Measurements from ENCODE around the gene ZNF423.
"Not testable (repeated sequence)": the region's sequence is repeated elsewhere in the genome, so short reads cannot be mapped to it uniquely, and the experiment has no call there.

ZNF423 gene

GRCh38 chr16:49575346-49576172, 280.4 kb downstream of the ZNF423 start:
- DNase-seq: no peak

- no peak for DNase-seq
Measured at GRCh38 chr16:49574826-49575225, 281.1 kb downstream of the ZNF423 start.

GRCh38 chr16:49567950-49568349, 288.0 kb downstream of the ZNF423 start:
- DNase-seq: no peak

GRCh38 chr16:49566432-49566831, 289.5 kb downstream of the ZNF423 start:
- DNase-seq: no peak

- no peak for DNase-seq
Measured at GRCh38 chr16:49564496-49565229, 291.2 kb downstream of the ZNF423 start.

GRCh38 chr16:49563666-49564065, 292.2 kb downstream of the ZNF423 start:
- no peak for DNase-seq

- DNase-seq: not testable (repeated sequence)
Measured at GRCh38 chr16:49562894-49563293, 293.0 kb downstream of the ZNF423 start.

GRCh38 chr16:49562228-49562627, 293.7 kb downstream of the ZNF423 start:
- DNase-seq: no peak

GRCh38 chr16:49560004-49560830, 295.7 kb downstream of the ZNF423 start:
- no peak for DNase-seq

GRCh38 chr16:49559242-49559641, 296.7 kb downstream of the ZNF423 start:
- DNase-seq: no peak

- no peak for DNase-seq
Measured at GRCh38 chr16:49558451-49558850, 297.5 kb downstream of the ZNF423 start.

- no peak for DNase-seq
Measured at GRCh38 chr16:49556606-49557446, 299.1 kb downstream of the ZNF423 start.

- DNase-seq: no peak
Measured at GRCh38 chr16:49556249-49556605, 299.7 kb downstream of the ZNF423 start.

GRCh38 chr16:49554681-49555080, 301.2 kb downstream of the ZNF423 start:
- no peak for DNase-seq

- no peak for DNase-seq
Measured at GRCh38 chr16:49552313-49552928, 303.5 kb downstream of the ZNF423 start.

GRCh38 chr16:49550666-49551065, 305.2 kb downstream of the ZNF423 start:
- no peak for DNase-seq

- DNase-seq: no peak
Measured at GRCh38 chr16:49550140-49550539, 305.8 kb downstream of the ZNF423 start.

- DNase-seq: no peak
Measured at GRCh38 chr16:49548325-49548970, 307.5 kb downstream of the ZNF423 start.

GRCh38 chr16:49547448-49547847, 308.5 kb downstream of the ZNF423 start:
- DNase-seq: no peak

GRCh38 chr16:49546735-49547134, 309.2 kb downstream of the ZNF423 start:
- no peak for DNase-seq

GRCh38 chr16:49545741-49546448, 310.0 kb downstream of the ZNF423 start:
- no peak for DNase-seq

All from GDM1 (cell line).